Superior temporal gyrus (tissue), 1 donor: ENCODE data around the gene FZD1.
A peak's percentile ranks its signal among the peaks of the same experiment; 100 is the strongest.

Experiments used
- DNase-seq: peaks from one replicate; pipeline ENCODE4 v3.0.0-alpha.2; 2016; ENCODE audit errors: extremely low spot score

The FZD1 gene

GRCh38 chr7:91264924-91265681 is 870 bp downstream of the FZD1 start:
- no peak for DNase-seq

- DNase-seq, result no peak
These were observed 1.4 kb downstream of the FZD1 start for GRCh38 chr7:91265693-91266066.

- DNase-seq, result no peak
These were observed 1.9 kb downstream of the FZD1 start for GRCh38 chr7:91266067-91266688.

- DNase-seq, result no peak
These were observed 2.5 kb downstream of the FZD1 start for GRCh38 chr7:91266689-91267090.

- no peak for DNase-seq
These were observed 3.1 kb downstream of the FZD1 start for GRCh38 chr7:91267171-91267955.

GRCh38 chr7:91270372-91270771 is 6.1 kb downstream of the FZD1 start:
- DNase-seq, result no peak

- DNase-seq, result no peak
These were observed 12.7 kb downstream of the FZD1 start for GRCh38 chr7:91276909-91277308.

- DNase-seq, result no peak
These were observed 16.0 kb downstream of the FZD1 start for GRCh38 chr7:91280185-91280584.

DNA sequence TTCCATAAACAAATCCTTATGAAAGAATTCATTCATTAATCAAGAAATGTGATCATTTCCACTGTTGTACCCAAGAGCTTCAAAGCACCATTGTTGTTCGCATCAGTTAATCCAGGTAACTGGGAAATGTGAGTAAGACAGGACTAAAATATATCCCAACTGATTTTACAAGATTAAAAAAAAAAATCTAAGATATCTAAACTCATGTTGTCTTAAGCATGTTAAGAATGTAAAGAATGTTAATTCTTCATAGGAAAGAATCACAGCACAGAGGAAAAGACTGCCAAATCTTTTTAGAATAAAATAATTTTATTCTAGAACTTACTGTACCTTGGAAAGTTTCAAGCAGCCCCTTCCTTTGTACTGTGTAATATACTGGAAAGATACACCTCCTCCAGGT is 16.4 kb downstream of the FZD1 start:
- no peak for DNase-seq

- DNase-seq, result no peak
These were observed 21.6 kb downstream of the FZD1 start for GRCh38 chr7:91285696-91286355.

DNA sequence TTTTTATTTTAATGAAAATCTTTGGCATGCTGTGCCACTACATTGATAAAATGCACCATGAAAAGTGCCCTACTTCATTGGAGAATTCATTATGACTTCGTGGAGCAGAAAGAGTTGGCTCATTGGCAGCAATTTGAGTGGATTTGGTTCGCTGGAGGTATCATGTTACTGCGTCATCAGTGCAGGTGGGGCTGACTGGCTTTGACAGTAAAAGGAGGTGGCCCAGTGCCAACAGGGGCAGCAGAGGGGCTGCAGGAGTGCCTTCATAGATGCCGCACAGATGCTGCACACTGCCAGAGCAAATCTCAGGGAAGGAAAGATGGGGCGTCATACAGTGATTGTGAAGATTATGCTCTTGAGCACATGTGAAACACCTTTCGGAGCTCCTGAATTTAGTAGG is 22.2 kb downstream of the FZD1 start:
- no peak for DNase-seq

DNA sequence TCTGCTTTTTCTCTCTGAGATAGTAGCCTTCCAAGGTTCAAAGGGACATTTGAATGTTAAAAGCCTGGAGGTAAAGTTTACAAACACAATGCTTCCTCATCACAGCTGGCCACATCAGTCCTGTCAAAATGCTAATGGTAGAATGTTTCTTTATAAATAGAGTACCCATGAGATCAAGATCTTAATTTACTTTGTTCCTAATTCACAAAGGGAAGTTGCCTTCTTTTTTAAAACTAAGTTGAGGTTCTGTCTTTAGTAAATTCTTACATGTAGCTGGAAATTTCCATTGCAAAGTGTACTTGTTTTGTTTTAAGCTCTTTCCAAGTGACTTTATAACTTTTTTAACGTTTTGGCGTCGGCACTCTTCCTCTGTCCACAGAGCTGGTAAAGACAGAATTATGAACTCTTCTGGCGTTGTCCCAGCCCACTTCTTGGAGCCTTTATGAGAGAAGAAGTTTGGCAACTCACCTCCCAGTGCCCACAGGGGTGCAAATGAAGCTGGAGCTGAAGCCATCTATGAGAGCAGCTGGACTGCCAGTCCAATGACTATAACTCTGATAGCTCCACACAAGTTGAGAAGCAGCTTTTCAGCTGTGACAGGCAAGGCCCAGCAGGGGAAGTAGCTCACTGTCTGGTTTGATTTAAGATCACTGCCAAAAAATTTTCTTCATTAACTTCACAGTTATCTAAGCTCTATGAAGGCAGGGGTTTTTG is 23.3 kb downstream of the FZD1 start:
- DNase-seq, result no peak

GRCh38 chr7:91288208-91288824 is 24.1 kb downstream of the FZD1 start:
- peak; percentile 69 for DNase-seq

GRCh38 chr7:91289633-91290254 is 25.5 kb downstream of the FZD1 start:
- no peak for DNase-seq

DNA sequence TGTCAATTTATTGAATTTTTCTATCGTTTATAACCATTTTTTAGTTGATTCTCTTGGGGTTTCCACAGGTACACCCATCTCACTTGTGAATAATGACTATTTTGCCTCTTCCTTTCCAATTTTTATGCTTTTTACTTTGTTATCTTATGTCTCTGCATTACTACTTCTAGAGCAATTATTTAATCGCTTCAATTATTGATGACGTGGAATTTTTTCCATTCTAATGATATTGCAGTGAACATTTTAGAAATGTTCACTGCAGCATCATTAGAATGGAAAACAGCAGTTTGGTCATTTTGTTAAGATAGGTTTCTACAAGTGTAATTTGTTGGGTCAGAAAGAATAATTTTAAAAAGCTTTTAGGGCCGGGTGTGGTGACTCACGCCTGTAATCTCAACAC is 27.1 kb downstream of the FZD1 start:
- no peak for DNase-seq

- no peak for DNase-seq
These were observed 27.7 kb downstream of the FZD1 start for GRCh38 chr7:91291902-91292301.

GRCh38 chr7:91292506-91292905 is 28.3 kb downstream of the FZD1 start:
- DNase-seq, result no peak

DNA sequence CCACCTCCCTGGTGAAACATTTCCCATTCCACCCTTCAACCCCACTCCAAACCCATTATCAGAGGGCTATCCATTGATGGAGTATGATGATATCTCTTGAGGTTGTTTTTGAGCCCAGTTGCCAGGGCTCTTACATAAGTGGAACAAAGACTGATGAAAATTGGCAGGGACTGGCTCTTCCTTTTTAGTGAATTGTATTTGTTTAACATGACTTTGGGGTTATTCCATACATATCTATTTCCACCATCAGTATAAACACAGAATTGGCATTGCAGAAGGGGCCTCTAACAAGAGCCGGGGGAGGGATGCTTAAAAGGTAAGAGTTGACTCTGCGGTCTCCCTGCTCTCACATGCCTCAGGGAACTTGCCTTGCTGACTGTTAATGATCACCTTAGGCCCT is 28.9 kb downstream of the FZD1 start:
- DNase-seq, result no peak

- no peak for DNase-seq
These were observed 29.6 kb downstream of the FZD1 start for GRCh38 chr7:91293840-91294239.

DNA sequence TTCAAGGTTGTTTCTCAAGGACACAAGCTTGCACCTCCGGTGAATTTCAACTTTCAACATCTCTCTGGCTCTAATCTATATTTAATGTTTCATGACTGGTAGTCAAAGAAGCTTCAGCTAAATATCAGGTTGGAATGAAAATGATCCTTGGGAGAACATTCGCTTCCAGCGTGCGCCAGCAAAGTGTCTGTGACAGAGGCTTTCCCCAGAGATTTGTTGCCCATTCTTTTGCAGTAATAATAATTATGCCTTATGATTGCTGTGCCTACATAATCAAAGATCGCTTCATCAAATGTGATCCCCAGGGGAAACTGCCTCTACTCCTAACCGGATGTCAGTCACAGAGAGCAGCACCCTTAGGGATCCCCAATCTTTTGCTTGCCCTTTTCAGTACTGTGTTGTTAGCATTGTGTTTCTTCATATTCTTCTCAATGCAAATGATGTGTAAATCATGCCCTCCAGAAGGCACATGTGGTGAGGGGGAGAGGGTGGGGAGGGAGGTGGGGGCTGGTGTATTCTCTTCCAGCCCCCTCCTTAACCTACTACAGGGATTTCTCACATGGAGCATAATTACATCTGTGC is 30.5 kb downstream of the FZD1 start:
- no peak for DNase-seq
